GM21825 (cell line): Measurements from ENCODE around the gene LCOR.
"Not testable (repeated sequence)": the region's sequence is repeated elsewhere in the genome, so short reads cannot be mapped to it uniquely, and the experiment has no call there.

Experiments used
- ATAC-seq: cut with Tn5 transposase; IDR thresholded peaks from one replicate; pipeline ENCODE4 v1.9.1; 2021; ENCODE audit warnings: mild to moderate bottlenecking, moderate library complexity; ENCODE audit not compliant: unreplicated experiment

Gene LCOR

DNA sequence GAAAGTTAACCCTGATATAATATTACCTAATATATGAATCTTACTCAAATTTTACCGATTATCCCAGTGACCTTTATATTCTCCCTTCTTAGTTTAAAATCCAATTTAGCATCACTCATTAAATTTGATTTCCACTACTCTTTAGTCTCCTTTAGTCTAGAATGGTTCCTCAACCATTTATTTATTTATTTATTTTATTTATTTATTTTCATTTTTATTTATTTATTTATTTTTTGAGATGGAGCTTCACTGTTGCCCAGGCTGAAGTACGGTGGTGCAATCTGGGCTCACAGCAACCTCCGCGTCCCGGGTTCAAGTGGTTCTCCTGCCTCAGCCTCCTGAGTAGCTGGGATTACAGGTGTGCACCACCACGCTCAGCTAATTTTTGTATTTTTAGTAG lies 92.8 kb downstream of the LCOR start:
- no peak for ATAC-seq

GRCh38 chr10:96930469-96930868 lies 98.4 kb downstream of the LCOR start:
- ATAC-seq = no peak

DNA sequence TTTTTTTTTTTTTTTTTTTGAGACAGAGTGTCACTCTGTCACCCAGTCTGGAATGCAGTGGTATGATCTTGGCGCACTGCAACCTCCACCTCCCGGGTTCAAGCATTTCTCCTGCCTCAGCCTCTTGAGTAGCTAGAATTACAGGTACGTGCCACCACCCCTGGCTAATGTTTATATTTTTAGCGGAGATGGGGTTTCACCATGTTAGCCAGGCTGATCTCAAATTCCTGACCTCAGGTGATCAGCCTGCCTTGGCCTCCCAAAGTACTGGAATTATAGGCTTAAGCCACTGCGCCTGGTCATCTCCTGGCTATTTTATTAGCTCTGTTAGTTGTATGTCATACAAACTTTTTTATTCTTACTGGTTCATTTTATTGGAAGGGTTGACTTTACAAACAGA lies 103.0 kb downstream of the LCOR start:
- no peak for ATAC-seq

DNA sequence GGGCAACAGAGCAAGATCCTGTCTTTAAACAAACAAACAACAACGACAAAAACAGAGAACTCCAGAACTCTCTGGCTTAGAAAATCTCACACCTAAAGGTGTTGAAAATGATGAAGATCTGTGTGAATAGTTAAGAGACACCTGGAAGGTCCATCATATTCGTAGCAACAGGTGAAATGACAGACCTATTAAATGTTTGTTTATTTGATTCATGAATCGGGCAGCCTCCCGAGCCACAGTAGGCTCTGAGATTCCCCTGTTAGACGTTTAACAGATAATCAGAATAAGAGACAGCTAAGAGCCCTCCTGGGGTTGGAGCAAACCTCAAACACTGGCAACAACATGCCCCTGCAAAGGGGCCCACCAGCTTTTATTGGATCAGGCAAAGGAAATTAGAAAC lies 103.7 kb downstream of the LCOR start:
- no peak for ATAC-seq

GRCh38 chr10:96943161-96943560 lies 111.1 kb downstream of the LCOR start:
- ATAC-seq = not testable (repeated sequence)

DNA sequence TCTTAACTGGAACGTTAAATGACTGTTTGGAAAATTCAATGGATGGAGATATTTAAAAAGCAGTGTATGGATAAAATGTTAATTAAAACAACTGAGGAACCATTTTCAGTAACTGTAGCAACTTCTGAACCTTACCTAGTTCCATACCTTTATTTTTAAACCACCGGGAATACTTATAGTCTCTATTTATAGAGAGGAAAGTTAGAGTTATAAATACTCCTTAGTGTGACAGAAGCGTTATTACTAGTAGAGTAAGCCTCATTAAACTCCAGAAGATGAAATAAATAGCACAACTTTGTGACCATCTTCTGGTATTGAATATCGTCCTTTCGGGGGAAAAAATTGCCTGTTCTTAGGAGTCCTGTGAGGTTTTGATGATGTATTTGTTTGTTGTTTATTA lies 114.9 kb downstream of the LCOR start:
- no peak for ATAC-seq

GRCh38 chr10:96949039-96949683 lies 117.1 kb downstream of the LCOR start:
- ATAC-seq = no peak

GRCh38 chr10:96951954-96952353 lies 119.9 kb downstream of the LCOR start:
- no peak for ATAC-seq

- no peak for ATAC-seq
These were observed 123.7 kb downstream of the LCOR start for GRCh38 chr10:96955794-96956193.

DNA sequence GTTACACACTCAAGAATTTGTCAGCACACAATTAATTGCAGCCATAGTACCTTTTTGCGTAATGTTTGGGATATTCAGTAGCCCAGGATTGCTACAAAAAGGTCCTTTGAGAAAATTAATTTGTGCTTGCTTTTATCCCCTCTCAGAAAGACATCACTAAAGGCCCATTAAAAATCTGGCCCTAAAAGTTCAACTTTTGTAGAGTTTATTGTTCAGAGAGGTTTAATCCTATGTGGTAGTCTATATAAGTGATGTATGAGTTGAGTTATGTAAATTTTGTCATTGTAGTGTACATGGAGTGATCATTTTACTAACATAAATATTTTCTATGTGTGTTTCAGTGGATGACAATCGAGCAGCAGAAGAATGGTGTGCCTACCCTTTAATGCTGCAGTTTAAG lies 126.0 kb downstream of the LCOR start:
- no peak for ATAC-seq

- ATAC-seq = no peak
These were observed 127.6 kb downstream of the LCOR start for GRCh38 chr10:96959733-96960132.

GRCh38 chr10:96960872-96961271 lies 128.8 kb downstream of the LCOR start:
- ATAC-seq = no peak

GRCh38 chr10:96964131-96964530 lies 132.0 kb downstream of the LCOR start:
- ATAC-seq = no peak

- ATAC-seq = no peak
These were observed 135.7 kb downstream of the LCOR start for GRCh38 chr10:96967847-96968246.

DNA sequence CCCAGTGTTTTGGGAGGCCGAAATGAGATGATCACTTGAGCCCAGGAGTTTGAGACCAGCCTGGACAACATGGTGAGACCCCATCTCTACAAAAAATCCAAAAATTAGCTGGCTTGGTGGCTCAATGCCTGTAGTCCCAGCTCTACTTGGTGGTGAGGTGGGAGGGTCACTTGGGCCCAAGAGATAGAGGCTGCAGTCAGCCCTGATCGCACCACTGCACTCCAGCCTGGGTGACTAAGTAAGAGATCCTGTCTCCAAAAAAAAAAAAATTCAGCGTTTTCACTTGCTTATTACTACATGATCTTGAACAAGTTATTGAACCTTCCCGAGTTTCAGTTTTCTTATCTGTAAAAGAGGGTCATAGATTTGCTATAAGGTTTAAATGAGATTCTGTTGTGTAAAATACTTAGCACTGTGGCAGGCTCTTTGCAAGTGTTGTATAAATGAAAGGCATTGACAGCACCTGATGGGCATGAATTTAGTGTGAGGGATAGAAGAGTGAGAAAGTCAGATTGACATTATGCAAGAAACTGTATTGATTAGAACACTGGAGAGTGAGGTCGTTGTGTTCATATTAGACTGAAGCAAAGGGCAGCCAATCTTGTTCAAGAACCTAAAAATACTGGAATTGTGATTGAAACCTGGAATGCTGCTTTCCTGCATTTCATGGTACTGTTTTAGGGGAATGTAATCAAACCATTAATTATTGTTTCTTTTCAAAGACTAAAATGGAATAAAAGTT lies 136.8 kb downstream of the LCOR start:
- no peak for ATAC-seq

DNA sequence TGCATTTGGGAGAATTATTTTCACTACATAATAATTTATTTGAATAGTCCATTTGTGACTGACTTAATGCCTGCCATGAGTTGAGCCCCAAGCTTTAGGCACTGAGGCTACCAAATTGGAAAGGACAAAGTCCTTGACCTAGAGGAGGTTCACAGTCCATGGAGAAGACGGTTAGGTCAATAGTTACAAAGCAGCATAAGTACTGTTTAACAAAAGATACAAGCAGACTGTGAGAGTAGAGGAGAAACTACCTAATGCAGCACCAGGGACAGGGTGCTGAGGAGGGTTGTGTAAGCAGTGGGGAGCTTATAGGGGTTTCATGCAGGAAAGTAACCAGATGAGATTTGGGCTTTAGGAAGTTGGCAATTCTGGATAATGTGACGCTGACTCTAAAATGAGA lies 139.2 kb downstream of the LCOR start:
- ATAC-seq = no peak

GRCh38 chr10:96972264-96972663 lies 140.2 kb downstream of the LCOR start:
- ATAC-seq = no peak

DNA sequence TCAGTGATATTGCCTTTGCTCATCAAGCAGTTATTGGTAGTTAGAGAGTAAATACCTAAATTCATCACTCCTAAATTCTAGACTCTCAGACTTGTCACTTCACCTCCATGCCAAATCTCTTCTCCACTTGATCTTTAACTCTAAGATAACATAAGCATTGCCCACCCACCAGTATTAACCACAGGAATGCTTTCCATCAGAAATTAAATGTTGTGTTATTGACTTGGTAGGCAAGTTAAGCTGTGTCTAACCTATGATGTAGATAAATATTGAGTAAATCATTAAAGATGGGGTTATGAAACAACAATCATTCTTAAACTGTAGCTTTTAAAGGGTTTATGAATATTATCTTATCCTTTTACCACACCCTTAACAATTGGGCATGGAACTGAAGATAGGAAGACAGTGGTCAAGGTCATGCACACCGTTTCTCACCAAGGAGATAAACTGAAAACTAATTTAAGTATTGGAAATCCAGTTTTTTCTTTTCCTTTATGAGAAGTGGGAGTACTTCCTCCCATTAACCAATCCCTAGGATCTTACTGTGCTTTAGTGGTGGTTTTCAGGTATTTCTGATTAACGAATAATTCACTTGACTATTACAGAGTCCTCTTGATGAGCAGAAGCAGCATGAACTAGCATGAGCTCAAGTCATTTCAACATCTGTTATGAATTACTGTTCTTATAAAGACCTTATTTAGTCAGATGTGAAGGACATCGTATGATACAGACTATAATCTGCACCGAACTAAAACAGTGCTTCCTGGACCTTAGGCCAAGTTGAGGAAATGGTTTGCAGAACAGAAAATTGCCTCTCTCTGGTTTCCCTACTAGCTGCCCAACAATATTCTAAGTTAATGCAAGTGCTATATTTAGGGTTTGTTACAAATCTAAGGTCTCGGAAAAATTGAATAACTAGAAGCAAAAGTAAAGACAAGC lies 142.0 kb downstream of the LCOR start:
- ATAC-seq = no peak

GRCh38 chr10:96975136-96975535 lies 143.0 kb downstream of the LCOR start:
- ATAC-seq = no peak

GRCh38 chr10:96978621-96979154 lies 146.6 kb downstream of the LCOR start:
- ATAC-seq = peak; percentile 67
